Mesodermal cell (in vitro differentiated cells): ENCODE measurements around the gene CREB3L1.
A peak's percentile ranks its signal among the peaks of the same experiment; 100 is the strongest.

ENCODE experiments used
- H3K27ac ChIP-seq: 2 replicates; pipeline ENCODE4 v1.7.0; 2013; ENCODE audit warnings: mild to moderate bottlenecking, low read depth, low read length, moderate library complexity; ENCODE audit not compliant: severe bottlenecking
- H3K36me3 ChIP-seq: 2 replicates; pipeline ENCODE4 v1.7.1; 2013; ENCODE audit warnings: mild to moderate bottlenecking, low read length, moderate library complexity; ENCODE audit not compliant: control insufficient read depth, insufficient read depth
- H3K4me1 ChIP-seq: one replicate; pipeline ENCODE4 v1.7.1; 2013; ENCODE audit warnings: mild to moderate bottlenecking, low read length; ENCODE audit not compliant: insufficient read depth, control insufficient read depth, poor library complexity, severe bottlenecking
- H3K4me3 ChIP-seq: 2 replicates; pipeline ENCODE4 v1.7.0; 2013; ENCODE audit warnings: low read length, control low read depth, mild to moderate bottlenecking; ENCODE audit not compliant: insufficient read depth, poor library complexity, severe bottlenecking; ENCODE audit errors: extremely low read depth
- H3K9me3 ChIP-seq: 2 replicates; pipeline ENCODE4 v1.7.1; 2013; ENCODE audit warnings: mild to moderate bottlenecking, low read length, moderate library complexity; ENCODE audit not compliant: control insufficient read depth
- WGBS, 2 experiments: methylation state at CpG; one replicate each; pipeline ENCODE4 v1.1.5; 2013; ENCODE audit warnings: missing lambda C conversion rate in 2 of 2; ENCODE audit not compliant: insufficient coverage in 2 of 2; 5-methylcytosine and 5-hydroxymethylcytosine counted together

The CREB3L1 gene

DNA sequence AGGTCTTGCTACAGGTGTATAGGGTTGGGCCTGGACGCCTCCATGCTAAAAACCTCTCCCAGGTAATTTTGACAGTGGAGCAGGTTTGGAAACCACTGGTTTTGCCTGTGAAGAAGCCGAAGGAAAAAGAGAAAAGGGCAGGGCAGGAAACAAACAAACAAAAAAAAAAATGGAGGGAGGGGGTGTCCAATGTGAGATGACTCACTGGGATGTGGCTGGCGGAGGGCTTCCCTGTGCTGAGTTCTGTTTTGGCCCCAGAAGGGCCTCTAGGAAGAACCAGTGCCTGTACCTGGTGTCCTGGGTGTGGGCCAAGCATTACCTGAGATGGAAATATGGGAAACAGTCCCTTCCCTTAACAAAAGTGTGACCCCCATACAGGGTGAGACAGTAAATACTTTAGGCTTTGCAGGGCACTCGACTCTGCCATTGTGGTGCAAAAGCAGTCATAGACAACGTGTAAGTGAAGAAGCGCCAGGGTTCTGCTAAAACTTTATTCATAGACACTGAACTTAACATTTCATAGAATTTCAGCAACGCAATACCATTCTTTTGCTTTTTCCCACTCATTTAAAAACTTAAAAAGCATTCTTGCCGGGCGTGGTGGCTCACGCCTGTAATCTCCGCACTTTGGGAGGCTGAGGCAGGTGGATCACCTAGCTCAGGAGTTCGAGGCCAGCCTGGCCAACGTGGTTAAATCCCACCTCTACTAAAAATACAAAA lies 60.3 kb downstream of the CREB3L1 start:
- H3K27ac ChIP-seq: no peak overlapping the region
- no peak overlapping the region for H3K4me3 ChIP-seq

DNA sequence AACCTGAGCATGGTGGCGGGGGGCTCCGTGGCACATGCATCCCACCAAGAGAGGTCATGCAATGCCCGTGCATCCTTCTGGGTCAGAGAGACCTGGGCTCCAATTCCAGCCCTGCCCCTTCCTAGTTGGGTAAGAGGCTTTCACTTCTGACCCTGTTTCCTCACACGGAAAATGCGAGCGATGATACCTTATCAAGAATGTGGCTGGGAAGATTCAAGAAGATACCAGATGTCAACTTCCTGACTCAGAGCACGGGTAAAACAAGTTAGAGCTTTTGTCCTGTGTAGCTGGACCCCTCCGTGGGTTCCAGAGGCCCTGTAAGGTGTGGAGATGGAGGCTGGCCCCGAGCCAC lies 61.1 kb downstream of the CREB3L1 start:
- peaks cover 61% of the 10 kb centered on the region for H3K4me1 ChIP-seq
- H3K36me3 ChIP-seq: no peaks in the 10 kb centered on the region
- H3K27ac ChIP-seq: peak overlapping the region; percentile 84
- 43 to 48% methylated on average over 5 to 8 of the region's 9 CpGs for WGBS, 2 experiments
- H3K9me3 ChIP-seq: no peaks in the 10 kb centered on the region
- H3K4me3 ChIP-seq: peak overlapping the region; percentile 9

More for the DNA sequence above, 60.3 kb downstream of the CREB3L1 start:
- WGBS, 2 experiments: 83 to 88% methylated on average over 12 to 13 of the region's 13 CpGs
- H3K4me1 ChIP-seq: peaks cover 56% of the 10 kb centered on the region
- no peaks in the 10 kb centered on the region for H3K36me3 ChIP-seq
- H3K9me3 ChIP-seq: no peaks in the 10 kb centered on the region

DNA sequence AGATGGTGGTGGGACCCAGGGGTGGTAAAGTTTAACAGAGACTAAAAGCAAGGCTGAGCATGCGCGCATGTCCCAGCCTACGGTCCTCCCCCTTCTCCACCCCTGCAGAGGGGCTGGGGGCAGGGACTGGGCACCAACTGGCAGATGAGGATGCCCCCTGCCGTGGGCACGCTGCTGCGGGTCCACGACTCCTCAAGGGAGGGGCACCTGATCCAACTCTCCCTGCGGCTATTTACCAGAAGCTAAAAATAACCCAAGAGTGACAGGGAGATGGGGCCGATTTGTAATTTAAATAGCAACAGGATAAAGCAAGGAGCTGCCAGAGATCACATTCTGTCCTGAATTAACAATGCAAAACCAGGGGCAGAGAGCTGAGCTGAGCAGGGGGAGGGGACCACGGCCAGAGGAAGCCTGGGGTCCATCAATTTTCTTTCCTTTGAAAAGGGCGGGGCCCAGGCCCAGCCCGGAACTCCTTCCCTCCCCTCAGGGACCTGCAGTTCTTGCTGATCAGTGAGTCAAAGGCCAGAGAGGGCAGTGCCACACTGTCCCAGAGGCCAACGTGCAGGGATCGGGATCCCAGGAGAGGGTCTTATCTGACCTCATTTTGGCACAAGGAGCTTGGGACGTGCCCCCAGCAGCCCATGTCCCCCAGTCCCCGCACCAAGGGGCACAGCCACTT lies 61.7 kb downstream of the CREB3L1 start:
- H3K27ac ChIP-seq: peak overlapping the region; percentile 84
- H3K9me3 ChIP-seq: no peaks in the 10 kb centered on the region
- H3K36me3 ChIP-seq: no peaks in the 10 kb centered on the region
- peaks cover 65% of the 10 kb centered on the region for H3K4me1 ChIP-seq
- 12 to 13% methylated on average over 11 to 16 of the region's 16 CpGs for WGBS, 2 experiments
- peak overlapping the region; percentile 9 for H3K4me3 ChIP-seq

DNA sequence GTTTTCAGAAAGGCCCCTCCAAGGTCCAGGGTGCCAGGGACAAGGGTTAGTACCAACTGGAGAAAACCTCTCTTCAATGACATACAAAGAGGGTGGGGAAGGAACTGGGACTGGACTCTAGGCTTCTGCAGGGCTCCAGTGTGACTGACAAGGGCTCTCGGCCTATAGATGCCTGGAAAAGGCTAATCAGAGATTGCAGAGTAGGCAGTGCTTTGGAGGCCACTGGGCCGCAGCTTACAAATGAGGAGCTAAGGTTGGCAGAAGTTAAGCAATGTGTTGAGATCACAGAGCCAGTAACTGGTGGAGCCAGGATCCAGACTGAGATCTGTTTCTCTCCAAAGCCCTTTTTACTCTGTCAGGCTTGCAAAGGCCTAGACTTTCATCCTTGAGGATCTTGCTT lies 62.4 kb downstream of the CREB3L1 start:
- Histone ChIP-seq H3K9me3 (no peaks in the 10 kb centered on the region), H3K4me1 (peaks cover 68% of the 10 kb centered on the region), H3K36me3 (no peaks in the 10 kb centered on the region), H3K27ac (peak overlapping the region; percentile 84), H3K4me3 (no peak overlapping the region)
- WGBS, 2 experiments: 85 to 94% methylated on average over 2 of the region's 2 CpGs

DNA sequence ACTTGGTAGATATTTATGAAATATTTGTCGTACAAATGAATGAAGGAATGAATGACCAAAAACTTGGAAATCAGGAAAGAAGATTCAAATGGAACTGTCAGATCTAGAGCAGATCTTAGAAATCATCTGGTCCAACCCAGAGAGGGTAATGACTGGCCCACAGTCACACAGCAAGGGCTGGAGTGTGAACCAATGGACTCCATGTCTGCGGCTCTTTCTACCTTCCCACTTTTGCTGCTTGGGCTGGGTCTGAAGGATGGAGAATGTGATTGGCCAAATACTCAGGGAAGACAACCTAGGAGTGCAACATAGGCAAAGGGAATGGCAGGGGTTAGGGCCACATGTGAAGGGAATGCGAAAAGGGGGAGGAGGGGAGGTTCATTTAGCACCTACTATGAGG lies 64.0 kb downstream of the CREB3L1 start:
- H3K9me3 ChIP-seq: no peaks in the 10 kb centered on the region
- WGBS, 2 experiments: 85 to 91% methylated on average over 2 of the region's 3 CpGs
- H3K36me3 ChIP-seq: no peaks in the 10 kb centered on the region
- peaks cover 75% of the 10 kb centered on the region for H3K4me1 ChIP-seq
- no peak overlapping the region for H3K27ac ChIP-seq
- no peak overlapping the region for H3K4me3 ChIP-seq

DNA sequence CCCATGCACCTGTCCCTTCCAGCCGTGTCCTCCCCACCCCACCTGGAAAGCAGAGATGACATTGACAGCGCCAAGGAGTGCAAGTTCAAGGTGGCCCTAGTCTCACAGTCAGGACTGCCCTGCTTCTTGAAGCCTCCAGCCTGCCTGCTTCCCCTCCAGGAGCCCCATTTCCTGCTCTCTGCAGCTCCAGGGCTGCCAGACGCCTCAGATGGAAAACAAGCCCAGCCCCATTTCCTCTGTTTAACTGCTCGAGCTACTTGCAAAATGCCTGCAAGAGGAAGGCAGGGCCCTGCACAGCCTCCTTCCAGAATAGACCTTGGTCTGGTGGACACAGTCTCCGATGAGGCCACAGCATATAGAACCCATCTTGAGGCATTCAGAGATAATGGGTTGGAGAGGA lies 64.8 kb downstream of the CREB3L1 start:
- Histone ChIP-seq H3K36me3 (no peaks in the 10 kb centered on the region), H3K4me1 (peaks cover 72% of the 10 kb centered on the region), H3K9me3 (no peaks in the 10 kb centered on the region)

DNA sequence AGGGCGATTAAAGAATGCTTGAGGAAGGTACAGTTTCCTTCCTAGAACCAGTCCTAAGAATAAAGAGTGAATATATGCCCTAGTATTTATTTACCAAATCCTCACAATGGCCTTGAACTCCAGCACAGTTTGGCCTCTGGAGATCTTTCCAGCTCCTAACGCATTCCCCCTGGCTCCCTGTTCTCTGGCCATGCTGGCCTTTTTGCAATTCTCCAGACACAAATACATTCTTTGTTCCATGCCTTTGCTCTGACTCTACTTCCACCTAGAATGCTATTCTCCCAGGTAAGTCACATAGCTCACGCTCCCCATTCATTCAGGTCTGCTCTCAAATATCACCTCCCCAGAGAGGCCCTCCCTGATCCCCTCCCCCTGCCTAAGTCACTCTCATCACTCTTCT lies 66.1 kb downstream of the CREB3L1 start:
- no peaks in the 10 kb centered on the region for H3K36me3 ChIP-seq
- 78 to 88% methylated on average over 2 of the region's 3 CpGs for WGBS, 2 experiments
- peaks cover 62% of the 10 kb centered on the region for H3K4me1 ChIP-seq
- H3K4me3 ChIP-seq: no peak overlapping the region
- H3K27ac ChIP-seq: no peak overlapping the region
- no peaks in the 10 kb centered on the region for H3K9me3 ChIP-seq

More for the DNA sequence above, 64.8 kb downstream of the CREB3L1 start:
- 45 to 56% methylated on average over 4 to 5 of the region's 5 CpGs for WGBS, 2 experiments
- no peak overlapping the region for H3K4me3 ChIP-seq
- H3K27ac ChIP-seq: peak overlapping the region; percentile 24

DNA sequence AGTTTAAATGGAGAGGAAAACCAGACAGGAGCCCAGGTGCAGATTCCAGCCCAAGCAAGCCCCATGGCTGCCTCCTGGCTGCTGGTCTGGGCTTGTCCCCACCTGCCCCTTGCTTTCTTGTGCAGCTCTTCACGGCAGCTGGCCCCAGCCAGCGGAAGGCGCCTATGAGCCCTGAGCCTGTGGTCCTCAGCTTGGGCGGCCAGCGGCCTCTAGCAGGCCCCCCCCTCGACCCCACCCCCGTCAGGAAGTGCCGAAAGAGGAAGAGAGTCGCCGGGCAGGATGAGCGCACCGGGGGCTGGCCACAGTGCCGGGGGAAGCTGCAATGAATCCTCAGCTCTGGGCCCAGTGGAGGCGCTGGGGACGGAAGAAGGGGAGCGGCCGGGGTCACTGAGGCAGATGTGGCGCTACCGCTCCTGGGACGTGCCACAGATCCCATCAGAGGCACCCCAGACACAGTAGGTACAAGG lies 67.7 kb downstream of the CREB3L1 start:
- WGBS, 2 experiments: 61 to 65% methylated on average over 11 to 12 of the region's 20 CpGs
- H3K27ac ChIP-seq: no peak overlapping the region
- peaks cover 10% of the 10 kb centered on the region for H3K36me3 ChIP-seq
- H3K4me3 ChIP-seq: peak overlapping the region; percentile 39
- H3K9me3 ChIP-seq: no peaks in the 10 kb centered on the region
- H3K4me1 ChIP-seq: peaks cover 55% of the 10 kb centered on the region

DNA sequence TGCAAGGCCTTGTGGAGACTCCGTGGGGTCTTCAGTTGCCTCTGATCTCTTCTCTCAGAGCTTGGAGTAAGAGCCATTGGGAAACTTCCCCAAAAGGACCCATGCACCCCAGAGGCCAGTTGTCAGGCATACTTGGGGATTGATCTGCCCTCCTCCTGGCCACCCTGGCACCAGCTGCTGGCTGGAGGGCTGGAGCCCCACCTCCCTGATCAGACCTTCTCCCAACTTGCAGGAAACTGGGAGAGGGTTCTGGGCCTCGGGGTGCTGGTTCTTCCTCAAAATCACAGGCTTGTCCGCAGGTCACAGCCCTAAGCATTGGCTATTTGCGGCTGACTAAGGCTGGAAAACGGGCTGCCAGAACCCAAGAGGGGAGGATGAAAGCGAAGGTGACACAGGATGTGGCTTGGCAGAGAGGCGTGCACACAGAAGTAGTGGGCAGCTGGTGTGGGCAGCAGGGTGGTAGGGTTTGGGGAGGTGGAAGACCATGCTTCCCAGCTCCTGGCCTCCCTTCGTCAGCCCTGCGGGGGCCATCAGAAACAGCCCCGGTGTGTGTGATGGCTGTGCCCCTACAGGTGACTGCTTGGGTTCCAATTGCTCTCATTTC lies 68.5 kb downstream of the CREB3L1 start:
- peak overlapping the region; percentile 39 for H3K4me3 ChIP-seq
- H3K4me1 ChIP-seq: peaks cover 55% of the 10 kb centered on the region
- H3K27ac ChIP-seq: no peak overlapping the region
- 93 to 94% methylated on average over 10 of the region's 10 CpGs for WGBS, 2 experiments
- no peaks in the 10 kb centered on the region for H3K9me3 ChIP-seq
- peaks cover 11% of the 10 kb centered on the region for H3K36me3 ChIP-seq

DNA sequence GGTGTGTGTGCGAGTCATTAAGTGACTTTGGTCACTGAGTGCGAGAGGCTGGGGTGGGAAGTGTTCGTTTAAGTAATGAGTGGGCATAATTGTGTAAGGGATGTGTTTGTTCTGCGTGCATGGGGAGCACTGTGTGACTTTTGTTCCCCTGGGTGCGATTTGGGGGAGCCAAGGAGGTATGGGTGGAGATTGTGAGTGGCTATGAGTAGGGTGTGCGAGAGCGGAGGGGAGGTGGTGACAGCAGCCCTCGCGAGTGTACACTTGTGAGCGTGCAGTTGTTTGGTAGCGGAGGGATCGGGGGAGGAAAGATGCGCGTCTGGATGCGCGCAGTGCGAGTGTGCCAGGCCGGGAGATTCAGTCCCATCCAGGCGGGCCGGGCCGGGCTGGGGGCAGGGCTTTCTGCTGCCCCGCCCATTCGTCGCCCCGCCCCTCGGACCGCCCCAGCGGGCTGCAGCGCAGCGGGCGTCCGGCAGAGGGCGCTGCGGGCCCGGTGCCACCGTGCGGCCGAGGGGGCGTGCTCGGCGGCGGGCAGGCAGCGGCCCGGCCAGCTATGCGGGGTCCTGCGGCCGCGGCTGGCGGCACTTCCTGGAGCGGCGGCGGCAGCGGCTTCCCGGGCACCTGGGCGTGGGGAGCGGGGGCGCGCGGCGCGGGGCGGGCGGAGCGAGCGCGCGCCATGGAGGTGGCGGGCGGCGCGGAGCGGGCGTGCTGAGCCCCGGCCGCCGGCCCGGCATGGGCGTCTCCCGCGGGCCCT lies 69.6 kb downstream of the CREB3L1 start, which contains the start of gene DGKZ:
DGKZ (plus strand) TSS at position 578 of the 751 bp plus-strand sequence. CDS start 197 bp downstream, outside the sequence.
- 12 to 15% methylated on average over 49 to 66 of the region's 80 CpGs for WGBS, 2 experiments
- Histone ChIP-seq H3K27ac (no peak within 1 kb of the TSS), H3K9me3 (no peaks in the 10 kb centered on the region), H3K4me3 (peak within 1 kb of the TSS; percentile 70), H3K36me3 (peaks cover 14% of the 10 kb centered on the region), H3K4me1 (peaks cover 49% of the 10 kb centered on the region)
